ENCODE results near the gene TSGA10. TPM values are rescaled to one million over a fixed set of nuclear protein-coding genes. Genes with fewer than 3 reads are reported as not detected.

Gene TSGA10
- total and polyA plus RNA-seq, 10 donors, result 2.5 to 14.0 (median 7.7) TPM

DNA sequence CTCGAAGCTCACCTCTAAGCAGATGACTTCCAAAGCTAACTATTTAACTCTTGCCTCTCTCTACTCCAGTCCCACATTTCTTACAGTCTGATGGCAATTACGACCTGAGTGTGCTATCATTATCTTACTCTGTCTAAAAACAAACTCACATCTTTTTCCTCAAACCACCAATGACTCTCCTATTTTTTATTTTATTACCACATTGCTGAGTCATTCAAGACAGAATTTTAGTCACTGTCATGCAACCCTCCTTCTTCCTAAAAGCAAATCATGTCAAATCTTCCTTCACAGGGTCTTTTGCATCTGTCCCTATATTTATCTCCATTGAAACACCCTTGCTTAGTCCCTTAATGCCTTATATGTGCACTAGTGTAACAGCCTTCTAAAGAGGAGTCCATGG, 47.8 kb downstream of the TSGA10 start:
- WGBS, 5 donors, result 45 to 54% (median 46%) methylated on average over 2 of the region's 2 CpGs
- Histone ChIP-seq H3K27ac (no peak overlapping the region), H3K27me3 (replicated peaks in 1 of 7) (no peaks in the 10 kb centered on the region), H3K9me3 (no peaks in the 10 kb centered on the region), H3K4me1 (no peaks in the 10 kb centered on the region), H3K4me3 (no peak overlapping the region), H3K36me3 (no peaks in the 10 kb centered on the region)
- no peak for DNase-seq
- intact Hi-C loops (cut with DNase I; ENCODE audit: low total_unique reads), result no loop called here
- TF ChIP-seq, protein P1, sequence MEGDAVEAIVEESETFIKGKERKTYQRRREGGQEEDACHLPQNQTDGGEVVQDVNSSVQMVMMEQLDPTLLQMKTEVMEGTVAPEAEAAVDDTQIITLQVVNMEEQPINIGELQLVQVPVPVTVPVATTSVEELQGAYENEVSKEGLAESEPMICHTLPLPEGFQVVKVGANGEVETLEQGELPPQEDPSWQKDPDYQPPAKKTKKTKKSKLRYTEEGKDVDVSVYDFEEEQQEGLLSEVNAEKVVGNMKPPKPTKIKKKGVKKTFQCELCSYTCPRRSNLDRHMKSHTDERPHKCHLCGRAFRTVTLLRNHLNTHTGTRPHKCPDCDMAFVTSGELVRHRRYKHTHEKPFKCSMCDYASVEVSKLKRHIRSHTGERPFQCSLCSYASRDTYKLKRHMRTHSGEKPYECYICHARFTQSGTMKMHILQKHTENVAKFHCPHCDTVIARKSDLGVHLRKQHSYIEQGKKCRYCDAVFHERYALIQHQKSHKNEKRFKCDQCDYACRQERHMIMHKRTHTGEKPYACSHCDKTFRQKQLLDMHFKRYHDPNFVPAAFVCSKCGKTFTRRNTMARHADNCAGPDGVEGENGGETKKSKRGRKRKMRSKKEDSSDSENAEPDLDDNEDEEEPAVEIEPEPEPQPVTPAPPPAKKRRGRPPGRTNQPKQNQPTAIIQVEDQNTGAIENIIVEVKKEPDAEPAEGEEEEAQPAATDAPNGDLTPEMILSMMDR (IDR thresholded peaks at IDR 0.05 in 8 of 11, conservative IDR thresholded peaks at IDR 0.05 in 3 of 11), result no peak
- no peak for TF ChIP-seq POLR2AphosphoS5 (IDR thresholded peaks at IDR 0.05)
- no peak for TF ChIP-seq POLR2A (IDR thresholded peaks at IDR 0.05)

DNA sequence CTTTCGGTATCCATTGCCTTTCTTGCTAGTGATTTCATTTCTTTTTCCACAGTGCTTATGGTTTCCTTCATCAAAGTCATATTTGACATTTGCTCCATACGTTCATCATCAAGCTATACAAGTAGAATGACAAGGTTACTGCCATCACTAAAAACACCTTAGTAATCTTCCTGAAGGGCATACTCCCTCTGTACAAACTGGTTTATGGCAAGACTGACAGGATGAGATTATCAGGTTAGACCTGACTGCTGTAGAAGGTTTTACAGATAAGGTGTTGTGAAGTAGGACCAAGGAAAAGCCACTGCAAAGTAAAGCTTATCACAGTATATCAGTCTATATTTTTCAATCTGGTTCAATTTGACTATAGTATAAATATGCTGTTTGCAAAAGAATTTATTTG, 50.7 kb downstream of the TSGA10 start:
- TF ChIP-seq, protein P1 (IDR thresholded peaks at IDR 0.05 in 8 of 11, conservative IDR thresholded peaks at IDR 0.05 in 3 of 11), result no peak
- TF ChIP-seq POLR2A (IDR thresholded peaks at IDR 0.05), result no peak
- no peak for TF ChIP-seq POLR2AphosphoS5 (IDR thresholded peaks at IDR 0.05)
- WGBS, 5 donors, result 82 to 94% (median 91%) methylated on average over 2 of the region's 2 CpGs
- no peaks in the 10 kb centered on the region for H3K36me3 ChIP-seq
- H3K4me1 ChIP-seq, result peaks cover 0 to 6% (median 0%) of the 10 kb centered on the region in 6 donors
- no peak overlapping the region for H3K4me3 ChIP-seq
- H3K27me3 ChIP-seq (replicated peaks in 1 of 7), result no peaks in the 10 kb centered on the region
- DNase-seq, result no peak
- H3K9me3 ChIP-seq, result no peaks in the 10 kb centered on the region
- intact Hi-C loops (cut with DNase I; ENCODE audit: low total_unique reads), result no loop called here
- no peak overlapping the region for H3K27ac ChIP-seq

DNA sequence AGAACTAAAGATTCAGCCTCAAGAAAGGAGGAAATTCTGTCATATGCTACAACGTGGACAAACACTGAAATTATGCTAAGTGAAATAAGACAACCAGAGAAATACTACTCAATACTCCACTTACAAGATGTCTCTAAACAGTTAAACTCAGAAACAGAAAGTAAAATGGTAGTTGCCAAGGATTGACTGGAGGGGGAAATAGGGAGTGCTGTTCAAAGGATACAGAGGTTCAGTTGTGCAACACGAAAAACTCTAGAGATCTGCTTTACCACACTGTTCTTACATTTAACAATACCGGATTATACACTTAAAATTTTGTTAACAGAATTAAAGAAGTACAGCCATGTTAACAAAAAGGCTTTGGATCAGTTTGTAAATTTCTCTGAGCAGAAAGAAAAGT, 53.0 kb downstream of the TSGA10 start:
- H3K27ac ChIP-seq, result no peak overlapping the region
- no peak overlapping the region for H3K4me3 ChIP-seq
- no peaks in the 10 kb centered on the region for H3K9me3 ChIP-seq
- TF ChIP-seq POLR2A (IDR thresholded peaks at IDR 0.05) (no peak), POLR2AphosphoS5 (IDR thresholded peaks at IDR 0.05) (no peak)
- TF ChIP-seq, protein P1 (IDR thresholded peaks at IDR 0.05 in 8 of 11, conservative IDR thresholded peaks at IDR 0.05 in 3 of 11), result no peak
- no peak for DNase-seq
- H3K36me3 ChIP-seq, result no peaks in the 10 kb centered on the region
- no peaks in the 10 kb centered on the region for H3K27me3 ChIP-seq (replicated peaks in 1 of 7)
- peaks cover 0 to 6% (median 0%) of the 10 kb centered on the region in 6 donors for H3K4me1 ChIP-seq
- intact Hi-C loops (cut with DNase I; ENCODE audit: low total_unique reads), result no loop called here
- 22 to 48% (median 35%) methylated on average over 3 of the region's 3 CpGs for WGBS, 5 donors

DNA sequence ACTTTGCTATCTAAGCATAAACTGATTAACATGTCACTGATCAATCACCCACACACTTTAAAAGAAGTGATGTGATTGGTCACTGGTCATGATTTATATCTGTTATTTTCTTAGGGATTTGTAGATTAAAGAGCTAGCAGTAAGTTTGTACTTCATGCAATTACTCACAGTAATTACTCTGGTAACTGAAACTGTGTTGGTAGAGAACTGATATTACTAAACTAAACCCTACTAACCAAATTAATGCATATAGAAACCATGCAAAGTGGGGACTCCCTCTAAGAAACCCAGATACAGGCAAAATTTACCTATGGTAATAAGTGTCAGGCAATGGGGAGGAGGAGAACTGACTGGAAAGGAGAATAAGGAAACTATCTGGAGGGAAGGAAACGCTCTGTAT, 58.0 kb downstream of the TSGA10 start:
- intact Hi-C loops (cut with DNase I; ENCODE audit: low total_unique reads), result no loop called here
- no peak overlapping the region for H3K27ac ChIP-seq
- H3K4me3 ChIP-seq, result no peak overlapping the region
- peaks cover 0 to 16% (median 10%) of the 10 kb centered on the region in 8 donors for H3K9me3 ChIP-seq
- peaks cover 0 to 5% (median 0%) of the 10 kb centered on the region in 6 donors for H3K4me1 ChIP-seq
- H3K36me3 ChIP-seq, result no peaks in the 10 kb centered on the region
- 57 to 76% (median 70%) methylated on average over 1 of the region's 1 CpG for WGBS, 5 donors
- H3K27me3 ChIP-seq (replicated peaks in 1 of 7), result no peaks in the 10 kb centered on the region
- DNase-seq, result no peak
- TF ChIP-seq, protein P1 (IDR thresholded peaks at IDR 0.05 in 8 of 11, conservative IDR thresholded peaks at IDR 0.05 in 3 of 11), result no peak
- TF ChIP-seq POLR2A (IDR thresholded peaks at IDR 0.05) (no peak), POLR2AphosphoS5 (IDR thresholded peaks at IDR 0.05) (no peak)
